DND-41 (cell line): Measurements from ENCODE around the gene TTC17.

Experiments
- CTCF ChIP-seq: IDR thresholded peaks from 2 replicates; pipeline ENCODE4 v1.5.1; 2012; ENCODE audit warnings: borderline replicate concordance, low read length, moderate library complexity, mild to moderate bottlenecking; ENCODE audit not compliant: poor library complexity, severe bottlenecking; ENCODE audit errors: extremely low read depth
- EZH2 ChIP-seq: IDR thresholded peaks from 3 replicates; pipeline ENCODE4 v1.6.1; 2012; ENCODE audit warnings: borderline replicate concordance, low read depth, mild to moderate bottlenecking, moderate library complexity, low read length, inconsistent platforms; ENCODE audit not compliant: severe bottlenecking

DNA sequence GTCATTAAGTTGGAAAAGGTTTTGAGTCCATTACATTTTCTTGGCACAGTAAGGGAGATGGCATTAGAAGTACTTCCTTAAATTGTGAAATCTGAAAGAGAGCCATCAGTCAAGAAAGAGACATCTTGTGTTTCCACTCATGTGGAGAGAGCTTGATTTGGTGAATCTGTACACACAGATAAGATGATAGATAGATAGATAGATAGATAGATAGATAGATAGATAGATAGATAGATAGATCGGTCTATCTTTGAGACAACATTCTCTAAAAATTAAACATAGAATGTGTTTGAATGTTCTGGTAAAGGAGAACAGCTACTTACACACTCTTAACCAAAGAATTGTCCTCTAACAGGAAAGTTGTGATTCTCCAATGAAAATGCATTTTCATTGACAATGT, 76.2 kb downstream of the TTC17 start:
- TF ChIP-seq CTCF (no peak), EZH2 (no peak)
